H1 (cell line): ENCODE measurements around the gene TNRC6B. TPM values are rescaled to one million over a fixed set of nuclear protein-coding genes. Genes with fewer than 3 reads are reported as not detected.

Experiments used
- CTCF ChIA-PET: fragments of 300-600 bp; sonication (Branson Sonifier 250); formaldehyde crosslinking; loops from one replicate; lab custom pipeline; 2021; ENCODE audit not compliant: partially characterized antibody; lab: Charles Lee
- POLR2A ChIA-PET: fragments of 300-600 bp; sonication (Branson Sonifier 250); formaldehyde crosslinking; loops from one replicate; lab custom pipeline; 2021; ENCODE audit warnings: inconsistent platforms; ENCODE audit not compliant: partially characterized antibody; lab: Charles Lee
- DNase-seq, 2 experiments: peaks; one replicate each; pipeline versions ENCODE4 v3.0.0 to v3.0.0-alpha.2; 2010 to 2022; ENCODE audit warnings: low spot score in 2 of 2, low read depth in 1 of 2, mixed read lengths in 1 of 2
- FAIRE-seq: peaks from 2 replicates; lab custom pipeline; 2011; peaks lifted over from hg19 to GRCh38; lab: Jason Lieb, UNC
- H2AFZ ChIP-seq: 2 replicates; pipeline ENCODE4 v1.8.1; 2012; ENCODE audit warnings: low read length, inconsistent platforms
- H2AK5ac ChIP-seq: 2 replicates; pipeline ENCODE4 v1.6.1; 2013; ENCODE audit warnings: low read depth, low read length
- H2BK120ac ChIP-seq: replicated peaks from 2 replicates; pipeline ENCODE3; 2013; ENCODE audit warnings: low read depth, low read length, inconsistent platforms
- H2BK12ac ChIP-seq: 2 replicates; pipeline ENCODE4 v1.6.1; 2013; ENCODE audit warnings: low read depth, low read length
- H2BK15ac ChIP-seq: 2 replicates; pipeline ENCODE4 v1.6.1; 2013; ENCODE audit warnings: low read length
- H2BK20ac ChIP-seq: 2 replicates; pipeline ENCODE4 v1.6.1; 2013; ENCODE audit warnings: low read length
- H2BK5ac ChIP-seq: 2 replicates; pipeline ENCODE4 v1.6.1; 2013; ENCODE audit warnings: low read depth, low read length
- H3K14ac ChIP-seq: 2 replicates; pipeline ENCODE4 v1.6.1; 2013; ENCODE audit warnings: inconsistent platforms; ENCODE audit not compliant: insufficient read length
- H3K18ac ChIP-seq: 2 replicates; pipeline ENCODE4 v1.6.1; 2013; ENCODE audit warnings: low read length; ENCODE audit errors: extremely low read depth
- H3K23ac ChIP-seq: 2 replicates; pipeline ENCODE4 v1.6.1; 2013; ENCODE audit warnings: inconsistent platforms; ENCODE audit not compliant: insufficient read length
- H3K23me2 ChIP-seq: 2 replicates; pipeline ENCODE4 v1.6.1; 2013; ENCODE audit warnings: low read depth, low read length
- H3K27ac ChIP-seq: 2 replicates; pipeline ENCODE4 v1.6.1; 2011; ENCODE audit warnings: low read depth, low read length, inconsistent platforms
- H3K27me3 ChIP-seq, 4 experiments: replicated peaks in 1 of 4; 1 replicate in 1 of 4; 2 replicates in 3 of 4; pipeline versions ENCODE4 v1.6.1 to v1.8.1; 2011 to 2013; ENCODE audit warnings: low read length in 3 of 4, mild to moderate bottlenecking in 3 of 4, inconsistent platforms in 2 of 4, mixed read lengths in 2 of 4, moderate library complexity in 1 of 4; ENCODE audit not compliant: control insufficient read depth in 3 of 4, insufficient read depth in 3 of 4; ENCODE audit errors: extremely low read depth in 1 of 4
- H3K36me3 ChIP-seq, 4 experiments: 2 replicates each; pipeline versions ENCODE4 v1.6.1 to v1.8.1; 2011 to 2013; ENCODE audit warnings: mild to moderate bottlenecking in 4 of 4, low read length in 3 of 4, moderate library complexity in 2 of 4, control low read depth in 1 of 4, inconsistent platforms in 1 of 4; ENCODE audit not compliant: insufficient read depth in 4 of 4, control insufficient read depth in 2 of 4
- H3K4ac ChIP-seq: replicated peaks from 2 replicates; pipeline ENCODE3; 2013; ENCODE audit warnings: low read length, low read depth, mixed read lengths, inconsistent platforms; ENCODE audit not compliant: insufficient read length
- H3K4me1 ChIP-seq, 4 experiments: replicated peaks in 1 of 4; 1 replicate in 1 of 4; 2 replicates in 3 of 4; pipeline versions ENCODE4 v1.6.1 to v1.8.1; 2011 to 2013; ENCODE audit warnings: low read length in 3 of 4, inconsistent platforms in 2 of 4, mixed read lengths in 1 of 4; ENCODE audit not compliant: insufficient read depth in 4 of 4, control insufficient read depth in 3 of 4
- H3K4me2 ChIP-seq, 2 experiments: 2 replicates each; pipeline versions ENCODE4 v1.6.1 to v1.8.1; 2011 to 2013; ENCODE audit warnings: low read depth in 2 of 2, low read length in 2 of 2, control low read depth in 1 of 2, inconsistent platforms in 1 of 2, mild to moderate bottlenecking in 1 of 2; ENCODE audit not compliant: insufficient read depth in 1 of 2
- H3K4me3 ChIP-seq, 4 experiments: fragments of 200-600, 300-600 bp in 1 of 4; sonication (generic), shearing (Covaris generic), sonication (Bioruptor Twin) in 1 of 4; 2 replicates each; pipeline versions ENCODE4 v1.5.1 to v1.8.1; 2011 to 2016; ENCODE audit warnings: low read length in 4 of 4, low read depth in 3 of 4, control low read depth in 2 of 4, inconsistent platforms in 2 of 4, mild to moderate bottlenecking in 2 of 4, mixed read lengths in 1 of 4, moderate library complexity in 1 of 4; ENCODE audit not compliant: insufficient read depth in 2 of 4; ENCODE audit errors: extremely low read depth in 1 of 4
- H3K56ac ChIP-seq: replicated peaks from 2 replicates; pipeline ENCODE3; 2013; ENCODE audit warnings: low read depth, mild to moderate bottlenecking, mixed read lengths, low read length, inconsistent platforms; ENCODE audit not compliant: insufficient read length
- H3K79me1 ChIP-seq: 2 replicates; pipeline ENCODE4 v1.6.1; 2013; ENCODE audit warnings: low read depth, low read length, control low read depth
- H3K79me2 ChIP-seq, 2 experiments: 2 replicates each; pipeline versions ENCODE4 v1.6.1 to v1.8.1; 2012 to 2013; ENCODE audit warnings: low read length in 2 of 2, mild to moderate bottlenecking in 2 of 2, inconsistent platforms in 1 of 2; ENCODE audit not compliant: insufficient read depth in 2 of 2, control insufficient read depth in 1 of 2
- H3K9ac ChIP-seq, 4 experiments: replicated peaks in 1 of 4; 1 replicate in 1 of 4; 2 replicates in 3 of 4; pipeline versions ENCODE4 v1.6.1 to v1.8.1; 2011 to 2013; ENCODE audit warnings: low read depth in 3 of 4, low read length in 3 of 4, control low read depth in 2 of 4, mild to moderate bottlenecking in 2 of 4, moderate library complexity in 2 of 4, inconsistent platforms in 1 of 4; ENCODE audit errors: extremely low read depth in 1 of 4
- H3K9me3 ChIP-seq, 2 experiments: 2 replicates each; pipeline versions ENCODE4 v1.6.1 to v1.8.1; 2012 to 2013; ENCODE audit warnings: mild to moderate bottlenecking in 2 of 2, moderate library complexity in 2 of 2, control low read depth in 1 of 2, inconsistent platforms in 1 of 2, low read depth in 1 of 2, low read length in 1 of 2, mixed read lengths in 1 of 2; ENCODE audit not compliant: insufficient read depth in 2 of 2
- H4K20me1 ChIP-seq, 2 experiments: replicated peaks in 1 of 2; 2 replicates each; pipeline versions ENCODE3 to v1.8.1; 2011 to 2013; ENCODE audit warnings: inconsistent platforms in 2 of 2, low read length in 2 of 2, mild to moderate bottlenecking in 1 of 2; ENCODE audit not compliant: insufficient read depth in 2 of 2, control insufficient read depth in 1 of 2
- H4K5ac ChIP-seq: 2 replicates; pipeline ENCODE4 v1.6.1; 2013; ENCODE audit warnings: low read length, low read depth, mixed read lengths, inconsistent platforms; ENCODE audit not compliant: insufficient read length
- H4K8ac ChIP-seq: 2 replicates; pipeline ENCODE4 v1.8.0; 2013; ENCODE audit warnings: mild to moderate bottlenecking, moderate library complexity, low read length, inconsistent platforms; ENCODE audit not compliant: insufficient read depth; ENCODE audit errors: extremely low read depth
- H4K91ac ChIP-seq: replicated peaks from 2 replicates; pipeline ENCODE3; 2013; ENCODE audit warnings: low read length, mixed read lengths, inconsistent platforms; ENCODE audit not compliant: insufficient read length
- TCF12 ChIP-seq: IDR thresholded peaks from 2 replicates; pipeline ENCODE4 v1.6.1; 2011; ENCODE audit warnings: low read depth, mild to moderate bottlenecking, low read length
- WGBS, 2 experiments: shearing (Covaris generic) in 1 of 2; methylation state at CpG; one replicate each; pipeline versions ENCODE4 v1.1.6 to v1.1.7; 2013 to 2015; ENCODE audit warnings: low lambda C conversion rate in 2 of 2, mixed read lengths in 2 of 2, inconsistent platforms in 1 of 2, low coverage in 1 of 2, missing lambda C conversion rate in 1 of 2; ENCODE audit not compliant: insufficient replicate concordance in 2 of 2, insufficient coverage in 1 of 2, insufficient read length in 1 of 2; ENCODE audit errors: extremely low coverage in 1 of 2, missing lambda C conversion rate in 1 of 2; 5-methylcytosine and 5-hydroxymethylcytosine counted together
- polyA plus RNA-seq, 7 experiments: library from polyadenylated mRNA; depleted of rRNA in 3 of 7; stranded (reverse) in 5 of 7; unstranded in 2 of 7; fragments of >200 nt in 5 of 7; fragments of 200-250 nt in 2 of 7; gene quantifications; 1 replicate in 5 of 7; 2 replicates in 1 of 7; 4 replicates in 1 of 7; pipeline versions ENCODE4 v1.2.1 to v1.2.3, GENCODE V29; 2011 to 2013; ENCODE audit warnings: missing spikeins in 2 of 7, mixed read lengths in 2 of 7
- total RNA-seq: library from RNA; stranded (reverse); fragmentation: NEBNext Ultra II Directional; extraction: Animal tissue kit (Norgen Biotek cat#: 25700); gene quantifications from 2 replicates; pipeline ENCODE4 v1.2.1, GENCODE V29; 2021

TNRC6B gene
- total and polyA plus RNA-seq, 2 of the 8 experiments (the other 6 are each of a cell fraction or from before 2014, with no cell fraction given), result 12.5 to 48.9 TPM

DNA sequence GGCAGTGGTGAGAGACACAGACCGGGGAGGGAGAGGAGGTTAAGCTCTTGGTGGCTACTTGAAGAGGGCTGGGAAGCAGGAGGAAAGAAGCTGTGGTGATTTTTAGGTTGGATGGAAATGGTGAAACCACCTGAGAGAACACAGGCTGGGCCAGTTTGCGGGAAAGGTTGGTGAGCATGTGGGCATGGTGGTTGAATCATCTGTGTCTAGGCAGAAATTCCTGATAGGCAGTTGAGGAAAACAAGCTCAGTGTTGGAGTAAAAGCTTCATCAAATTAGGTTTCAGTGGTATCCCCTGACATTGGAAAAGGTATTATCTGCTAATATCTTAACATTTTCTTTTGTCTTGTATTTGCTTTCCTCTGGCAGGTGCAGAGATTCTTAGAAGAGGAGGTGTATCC lies 188.3 kb downstream of the TNRC6B start:
- H4K5ac ChIP-seq, result no peak overlapping the region
- H3K4ac ChIP-seq, result no peak overlapping the region
- CTCF ChIA-PET, result interaction anchor here (4.4 kb wide), 1 partner anchor 18 kb away, joined by 18 read pairs; no protein-coding TSS in a partner anchor
- no peak overlapping the region for H2BK5ac ChIP-seq
- no peak overlapping the region for H2BK12ac ChIP-seq
- H3K23ac ChIP-seq, result no peak overlapping the region
- POLR2A ChIA-PET, result interaction anchor here (0.8 to 1.6 kb wide), 5 partner anchors 9 to 59 kb away, joined by 3 to 4 read pairs (median 3); no protein-coding TSS in a partner anchor
- H3K56ac ChIP-seq, result no peak overlapping the region
- H3K23me2 ChIP-seq, result peaks cover 2% of the 10 kb centered on the region; the same call in 1 of the 2 replicates
- WGBS, 2 experiments, result 95% methylated on average over 2 of the region's 2 CpGs; no CpG with 5 or more reads in 1 of the 2 experiments
- no peaks in the 10 kb centered on the region for H3K27me3 ChIP-seq
- DNase-seq (no peak), FAIRE-seq (no peak)
- H4K20me1 ChIP-seq, result peaks cover 3% of the 10 kb centered on the region in 2 experiments
- H2BK20ac ChIP-seq, result no peak overlapping the region
- H4K8ac ChIP-seq, result no peak overlapping the region
- H2BK120ac ChIP-seq, result no peak overlapping the region
- H3K18ac ChIP-seq, result no peak overlapping the region
- no peak overlapping the region for H3K4me3 ChIP-seq
- no peak overlapping the region for H2BK15ac ChIP-seq
- no peak overlapping the region for H4K91ac ChIP-seq
- H3K79me1 ChIP-seq, result 0 out of 2 replicates have a peak, but pooled peaks cover 2% of the 10 kb centered on the region
- H3K4me2 ChIP-seq, result no peak overlapping the region
- H3K79me2 ChIP-seq, result no peaks in the 10 kb centered on the region
- H3K27ac ChIP-seq, result no peak overlapping the region
- H3K14ac ChIP-seq, result no peak overlapping the region
- H2AFZ ChIP-seq, result no peak overlapping the region
- peaks cover 0 to 1% (median 0%) of the 10 kb centered on the region in 4 experiments; a peak in 1 of 7 replicates for H3K4me1 ChIP-seq
- H2AK5ac ChIP-seq, result no peak overlapping the region
- H3K9ac ChIP-seq, result no peak overlapping the region
- H3K9me3 ChIP-seq, result no peaks in the 10 kb centered on the region; a peak in 1 of 4 replicates
- peaks cover 53 to 81% (median 67%) of the 10 kb centered on the region in 4 experiments for H3K36me3 ChIP-seq
- TF ChIP-seq TCF12, result no peak
